Activated CD8-positive, alpha-beta memory T cell treated with anti-CD3 and anti-CD28 coated beads, Interleukin-2, amount 50 U/mL, for 24 hours (primary cell): Measurements from ENCODE around the gene HS6ST1.
"Not testable (repeated sequence)": the region's sequence is repeated elsewhere in the genome, so short reads cannot be mapped to it uniquely, and the experiment has no call there.

ENCODE experiments used
- DNase-seq: peaks from one replicate; pipeline ENCODE4 v3.0.0-alpha.2; 2020; ENCODE audit errors: extremely low read depth

HS6ST1 gene

GRCh38 chr2:128268611-128269010, 50.1 kb downstream of the HS6ST1 start:
- not testable (repeated sequence) for DNase-seq

- not testable (repeated sequence) for DNase-seq
These were observed 50.5 kb downstream of the HS6ST1 start for GRCh38 chr2:128268145-128268544.

GRCh38 chr2:128267649-128268048, 51.0 kb downstream of the HS6ST1 start:
- not testable (repeated sequence) for DNase-seq

- not testable (repeated sequence) for DNase-seq
These were observed 51.5 kb downstream of the HS6ST1 start for GRCh38 chr2:128267197-128267596.

DNA sequence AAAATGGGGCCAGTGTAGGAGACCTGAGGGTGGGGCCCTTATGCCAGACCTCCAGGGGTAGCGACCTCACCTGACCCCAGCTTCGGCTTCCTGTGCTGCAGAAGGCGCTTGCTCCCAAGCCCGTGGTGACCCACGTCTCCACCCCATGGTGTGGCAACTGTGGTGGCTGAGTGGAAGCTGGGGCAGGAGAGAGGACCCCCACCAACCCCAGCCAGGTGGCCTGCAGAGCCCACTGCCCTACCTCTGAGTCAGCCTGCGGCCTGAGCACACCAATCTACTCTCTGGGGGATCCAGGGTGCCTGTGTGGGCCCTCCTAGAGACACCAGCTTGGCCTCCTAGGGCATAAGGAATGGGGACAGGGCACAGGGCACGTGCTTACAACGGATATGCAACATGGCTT, 52.2 kb downstream of the HS6ST1 start:
- not testable (repeated sequence) for DNase-seq

- DNase-seq, result not testable (repeated sequence)
These were observed 53.1 kb downstream of the HS6ST1 start for GRCh38 chr2:128265608-128265993.

DNA sequence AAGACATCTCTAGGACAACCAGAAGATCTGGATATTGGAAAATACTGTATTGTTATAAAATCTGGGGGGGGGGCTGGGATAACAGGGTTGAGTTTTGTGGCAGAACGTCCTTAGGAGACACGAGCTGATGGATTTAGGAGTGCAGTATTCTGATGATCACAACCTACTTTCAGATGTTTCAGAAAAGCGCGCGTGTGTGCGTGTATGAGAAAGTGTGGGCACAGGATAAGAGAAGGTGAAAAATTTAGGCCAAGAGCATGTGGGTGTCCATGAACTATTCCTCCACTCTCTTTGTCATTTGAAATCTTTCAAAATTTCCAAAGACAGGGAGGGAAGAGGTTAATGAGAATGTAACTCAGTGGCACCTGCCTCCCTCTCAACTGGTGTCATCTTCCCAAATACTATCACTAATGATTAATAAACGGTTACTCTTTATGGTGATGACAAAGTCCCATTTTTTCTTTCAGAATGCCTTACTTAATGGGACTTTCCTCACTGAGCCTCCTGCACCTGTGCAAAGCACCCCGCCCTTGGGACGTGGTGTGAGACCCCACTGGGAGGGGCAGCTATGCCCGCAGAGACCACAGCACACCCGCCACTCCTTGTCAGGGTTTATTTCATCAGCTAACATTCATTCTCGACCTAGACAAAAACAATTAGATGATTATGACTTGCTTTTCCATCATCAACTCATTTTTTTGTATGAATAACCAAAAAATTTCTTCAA, 53.6 kb downstream of the HS6ST1 start:
- DNase-seq, result no peak

GRCh38 chr2:128263902-128264331, 54.8 kb downstream of the HS6ST1 start:
- no peak for DNase-seq

DNA sequence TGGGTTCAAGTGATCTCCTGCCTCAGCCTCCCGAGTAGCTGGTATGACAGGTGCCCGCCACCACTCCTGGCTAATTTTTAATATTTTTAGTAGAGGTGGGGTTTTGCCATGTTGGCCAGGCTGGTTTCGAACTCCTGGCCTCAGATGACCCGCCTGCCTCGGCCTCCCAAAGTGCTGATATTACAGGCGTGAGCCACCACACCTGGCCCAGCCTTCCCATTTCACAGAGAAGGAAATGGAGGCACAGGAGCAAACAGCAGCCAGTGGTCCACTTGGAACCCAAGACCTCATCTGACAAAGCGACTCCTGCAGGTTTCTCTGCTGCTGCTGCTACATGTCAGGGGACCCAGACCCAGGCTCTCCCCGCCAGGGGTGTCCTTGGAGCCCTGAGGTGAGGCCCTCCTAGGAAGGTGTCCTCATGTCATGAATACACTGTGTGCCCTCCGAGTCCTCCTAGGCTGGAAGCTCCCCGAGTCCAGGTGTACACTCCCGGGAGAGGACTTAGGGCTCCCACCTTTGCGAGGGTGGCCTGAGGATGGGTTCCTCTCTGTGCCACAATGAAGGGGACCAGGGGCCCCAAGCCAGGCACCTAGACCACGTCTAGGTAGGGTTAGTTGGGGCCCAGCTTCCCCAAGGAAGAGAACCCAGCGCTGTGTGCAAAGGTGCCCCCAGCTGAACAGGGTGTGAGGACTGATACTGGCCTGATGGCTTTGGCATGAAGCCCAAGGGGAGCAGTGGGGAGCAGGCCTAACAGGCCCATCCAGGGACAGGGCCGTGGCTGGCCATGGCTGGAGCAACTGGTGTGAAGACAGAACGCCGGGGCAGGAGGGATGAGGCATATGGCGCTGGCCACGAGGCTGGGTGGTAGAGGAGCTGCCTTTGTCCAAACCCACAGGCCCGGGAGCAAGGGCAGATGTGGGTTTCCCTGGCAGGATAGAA, 56.1 kb downstream of the HS6ST1 start:
- no peak for DNase-seq

DNA sequence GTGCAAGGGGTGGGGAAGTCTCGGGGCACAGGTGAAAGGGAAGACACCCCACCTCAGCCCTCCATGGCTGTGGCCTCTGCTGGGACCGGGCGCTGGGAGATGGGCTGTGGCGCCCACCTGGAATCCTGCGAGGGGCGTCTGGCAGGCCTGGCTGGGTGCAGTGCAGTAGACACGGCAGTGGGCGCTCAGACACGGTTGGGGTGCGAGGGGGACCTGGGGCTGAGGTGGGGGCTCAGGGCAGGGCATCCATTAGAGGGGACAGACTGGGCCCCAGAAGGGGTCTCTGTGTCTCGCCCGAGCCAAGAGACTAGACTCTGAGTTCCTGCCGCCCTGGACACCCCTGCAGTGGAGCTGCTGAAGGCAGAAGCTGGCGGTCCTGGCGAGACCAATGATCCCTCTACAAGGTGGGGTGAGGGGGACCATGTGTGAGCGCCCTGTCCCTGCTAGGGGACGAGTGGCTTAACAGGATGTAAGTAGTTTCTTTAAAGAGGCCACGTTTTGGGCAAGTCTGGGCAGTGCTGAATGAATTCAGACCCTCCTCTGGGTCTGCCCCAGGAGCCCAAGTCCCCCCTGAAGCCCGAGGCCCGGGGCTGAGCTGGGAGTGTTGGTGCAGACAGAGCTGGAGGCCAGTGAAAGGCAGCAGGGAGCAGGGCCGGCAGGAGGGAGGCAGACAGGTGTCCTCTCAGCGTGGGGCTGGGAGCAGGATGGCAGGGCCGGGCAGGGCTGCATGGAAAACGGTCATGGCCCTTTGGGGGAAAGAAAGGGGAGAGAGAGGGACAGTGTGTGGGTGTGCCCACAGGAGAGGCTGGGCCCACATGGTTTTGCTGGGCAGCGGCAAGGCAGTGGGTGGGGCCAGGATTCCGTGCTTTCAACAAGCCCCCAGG, 57.2 kb downstream of the HS6ST1 start:
- no peak for DNase-seq

DNA sequence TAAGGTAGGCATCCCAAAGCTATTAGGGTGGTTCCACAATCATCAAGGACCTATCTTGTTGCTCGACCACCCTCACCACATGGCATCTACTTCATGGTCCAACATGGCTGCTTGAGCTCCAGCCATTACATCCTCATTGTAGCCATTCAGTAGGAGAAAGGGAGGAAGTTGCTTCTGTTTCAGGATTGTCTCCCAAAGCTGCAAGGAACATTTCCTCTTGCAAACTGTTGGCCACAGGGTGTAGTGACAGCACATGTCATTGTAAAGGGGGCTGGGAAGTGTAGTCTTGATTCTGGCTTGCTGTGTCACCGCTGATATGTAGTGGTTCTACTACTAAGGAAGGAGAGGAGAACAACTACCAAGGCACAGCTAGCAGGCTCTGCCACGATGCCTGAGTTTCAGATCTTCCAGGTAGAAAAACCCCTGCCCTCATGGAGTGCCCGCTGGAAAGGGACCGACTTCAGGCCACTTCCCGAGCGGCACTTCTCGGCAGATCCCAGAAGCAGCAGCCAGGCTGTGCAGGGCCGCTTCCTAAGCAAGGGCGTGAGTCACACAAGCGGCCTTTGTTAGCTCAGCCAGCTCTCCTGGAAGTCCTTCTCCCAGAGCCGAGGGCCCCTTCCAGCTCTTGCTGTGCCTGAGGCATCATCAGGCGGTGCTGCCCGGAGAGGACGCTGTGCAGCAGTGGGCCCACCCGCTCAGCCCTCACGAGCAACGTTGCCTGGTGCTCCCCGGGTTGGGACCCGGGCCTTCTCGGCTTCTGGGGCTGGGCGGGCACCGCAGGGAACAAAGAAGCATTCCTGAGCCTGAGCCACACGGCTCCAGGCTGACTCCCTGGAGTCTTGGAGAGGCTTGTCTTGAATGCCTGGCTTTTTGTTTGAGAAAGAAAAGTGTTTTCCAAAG, 58.2 kb downstream of the HS6ST1 start:
- no peak for DNase-seq

GRCh38 chr2:128259585-128259984, 59.1 kb downstream of the HS6ST1 start:
- DNase-seq, result no peak

GRCh38 chr2:128258218-128258617, 60.5 kb downstream of the HS6ST1 start:
- no peak for DNase-seq

DNA sequence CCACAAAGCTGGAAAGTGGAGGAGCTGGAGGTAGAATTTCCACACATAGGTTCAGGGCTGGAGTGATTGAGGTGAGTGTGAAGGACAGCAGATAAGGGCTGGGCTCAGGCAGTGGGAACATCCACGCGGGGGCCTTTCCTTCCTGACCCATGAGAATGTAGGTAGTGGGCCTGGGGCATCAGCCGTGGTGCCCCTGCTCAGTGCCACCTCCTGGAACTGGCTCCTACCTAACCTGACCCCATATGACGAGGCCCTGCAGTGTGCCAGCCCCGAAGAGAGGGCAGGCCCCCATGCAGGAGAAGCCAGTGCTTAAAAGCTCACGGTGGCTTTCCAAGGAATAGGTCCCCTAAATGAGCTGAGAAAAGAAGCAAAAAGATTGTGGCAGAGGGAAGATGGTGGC, 66.2 kb downstream of the HS6ST1 start:
- DNase-seq, result no peak

GRCh38 chr2:128252086-128252485, 66.6 kb downstream of the HS6ST1 start:
- DNase-seq, result not testable (repeated sequence)

GRCh38 chr2:128250229-128251025, 68.2 kb downstream of the HS6ST1 start:
- no peak for DNase-seq

DNA sequence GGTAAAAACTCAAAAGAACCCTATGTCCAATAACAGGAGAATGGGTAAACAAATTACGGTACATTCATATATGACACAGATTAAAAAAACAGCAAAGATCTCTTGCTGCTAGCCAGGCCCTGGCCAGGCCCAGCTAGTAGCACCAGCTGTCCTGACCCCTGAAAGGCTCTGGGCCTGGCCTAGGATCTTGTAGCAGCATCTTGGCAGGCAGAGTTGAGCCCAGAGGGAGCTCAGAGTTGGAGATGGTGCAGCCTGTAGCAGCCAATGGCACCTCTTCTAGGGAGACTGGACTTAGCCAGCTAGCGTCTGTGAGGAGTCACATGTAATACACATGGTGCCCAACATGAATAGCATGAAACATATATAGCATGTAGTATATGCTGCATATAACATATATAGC, 69.1 kb downstream of the HS6ST1 start:
- no peak for DNase-seq

- DNase-seq, result no peak
These were observed 72.9 kb downstream of the HS6ST1 start for GRCh38 chr2:128245813-128246212.

- DNase-seq, result no peak
These were observed 76.8 kb downstream of the HS6ST1 start for GRCh38 chr2:128241896-128242295.
